Embryonic facial prominence (tissue), 1 donor: Measurements from ENCODE around the gene SEMA4F.

ENCODE experiments used
- DNase-seq: peaks from one replicate; pipeline ENCODE4 v3.0.0-alpha.2; 2016; ENCODE audit errors: extremely low spot score

SEMA4F gene

DNA sequence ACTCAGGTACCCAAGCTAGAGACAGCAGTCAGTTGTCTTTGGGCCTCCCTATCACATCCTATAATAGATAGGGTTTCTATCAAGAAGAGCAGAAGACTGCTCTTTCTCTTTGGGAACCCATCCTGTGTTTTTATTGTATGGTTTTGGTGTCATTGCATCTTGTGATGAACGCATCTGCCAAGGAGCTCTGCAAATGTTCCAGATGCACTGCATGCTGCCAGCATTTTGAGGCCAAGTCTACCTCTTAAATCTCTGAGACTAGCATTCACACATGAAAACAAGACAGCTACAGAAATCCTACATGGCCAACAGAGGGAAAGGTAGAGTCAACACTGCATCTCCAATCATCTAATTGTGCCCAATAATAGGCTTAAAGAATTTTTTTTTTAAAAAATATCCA lies 14.0 kb downstream of the SEMA4F start:
- no peak for DNase-seq

DNA sequence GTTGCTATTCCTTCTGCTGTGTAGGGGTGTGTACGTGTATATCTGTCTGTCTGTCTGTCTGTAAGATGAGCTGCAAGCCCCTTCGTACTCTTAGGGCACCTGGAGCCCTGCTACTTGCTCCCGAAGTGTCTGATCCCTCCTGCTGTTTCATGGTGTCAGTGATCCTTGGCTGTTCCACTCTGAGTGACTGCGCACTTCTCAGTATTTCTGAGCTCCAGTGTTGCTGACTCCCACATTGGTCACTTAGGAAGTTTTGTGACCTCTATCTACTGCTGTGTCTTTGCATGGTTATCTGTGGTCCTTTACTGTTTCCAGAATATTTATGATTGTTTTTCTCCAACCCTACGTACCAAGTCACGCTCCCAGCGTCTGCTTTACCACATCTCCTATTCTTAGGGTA lies 16.2 kb downstream of the SEMA4F start:
- DNase-seq: no peak

DNA sequence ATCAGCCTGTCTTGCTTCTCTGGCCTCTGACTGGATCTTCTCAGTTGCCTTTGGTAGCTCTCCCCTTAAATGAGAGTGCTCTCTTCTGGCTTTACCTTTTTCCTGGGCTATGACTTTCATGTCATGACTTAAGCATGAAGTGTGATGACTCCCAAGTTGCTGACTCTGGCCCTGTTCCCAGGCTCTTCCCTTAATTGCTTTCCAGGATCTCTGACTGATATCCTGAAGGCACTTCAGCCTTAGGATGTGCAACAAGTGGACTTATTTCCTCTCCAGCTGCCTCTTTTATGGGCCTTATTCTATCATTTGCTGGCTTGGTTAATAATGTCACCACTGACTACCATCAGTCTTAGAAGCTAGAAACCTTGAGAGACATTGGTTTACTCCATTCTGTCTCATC lies 17.4 kb downstream of the SEMA4F start:
- no peak for DNase-seq

DNA sequence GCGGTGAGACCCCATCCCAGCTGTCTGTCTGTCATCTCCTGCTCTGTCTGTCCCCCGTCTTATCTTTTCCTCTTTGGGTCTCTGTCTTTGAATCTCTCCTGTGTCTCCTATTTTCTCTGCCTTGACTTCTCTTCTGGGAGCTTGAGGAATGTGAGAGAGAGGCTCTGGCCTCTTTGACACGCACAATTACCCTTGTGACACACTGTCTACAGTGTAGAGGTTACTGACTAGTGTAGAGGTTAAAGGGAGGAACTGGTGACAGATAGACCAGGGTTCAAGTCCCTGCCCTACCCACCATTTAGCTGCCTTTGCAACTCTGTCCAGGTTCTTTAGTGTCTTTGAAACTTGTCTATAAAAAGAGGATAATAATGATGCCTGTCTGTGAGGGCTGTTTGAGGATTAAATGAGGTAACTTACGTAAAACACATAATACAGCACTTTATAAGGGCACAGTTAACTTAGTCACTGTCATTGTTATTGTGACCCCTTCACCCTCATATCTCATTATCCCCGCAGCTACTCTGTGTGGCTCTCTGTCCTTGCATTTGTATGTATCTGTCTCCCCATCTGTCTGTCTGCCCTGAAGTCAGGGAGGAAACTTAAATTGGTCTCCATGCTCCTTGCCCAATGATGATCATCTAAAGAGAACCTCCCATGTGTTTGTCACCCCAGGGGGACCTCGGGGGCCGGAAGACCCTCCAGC lies 19.9 kb downstream of the SEMA4F start:
- DNase-seq: no peak

DNA sequence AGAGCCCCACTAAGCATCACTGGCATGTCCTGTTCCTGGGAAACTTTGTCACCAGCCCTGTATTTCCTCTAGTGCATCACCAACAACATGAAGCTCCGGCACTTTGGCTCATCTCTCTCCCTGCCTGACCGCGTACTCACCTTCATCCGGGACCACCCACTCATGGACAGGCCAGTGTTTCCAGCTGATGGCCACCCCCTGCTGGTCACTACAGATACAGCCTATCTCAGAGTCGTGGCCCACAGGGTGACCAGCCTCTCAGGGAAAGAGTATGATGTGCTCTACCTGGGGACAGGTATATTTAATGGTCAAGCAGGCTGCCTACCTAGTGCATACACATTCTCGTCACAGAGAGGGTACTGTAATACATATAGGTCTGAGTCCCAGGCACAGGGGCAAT lies 21.0 kb downstream of the SEMA4F start:
- no peak for DNase-seq

DNA sequence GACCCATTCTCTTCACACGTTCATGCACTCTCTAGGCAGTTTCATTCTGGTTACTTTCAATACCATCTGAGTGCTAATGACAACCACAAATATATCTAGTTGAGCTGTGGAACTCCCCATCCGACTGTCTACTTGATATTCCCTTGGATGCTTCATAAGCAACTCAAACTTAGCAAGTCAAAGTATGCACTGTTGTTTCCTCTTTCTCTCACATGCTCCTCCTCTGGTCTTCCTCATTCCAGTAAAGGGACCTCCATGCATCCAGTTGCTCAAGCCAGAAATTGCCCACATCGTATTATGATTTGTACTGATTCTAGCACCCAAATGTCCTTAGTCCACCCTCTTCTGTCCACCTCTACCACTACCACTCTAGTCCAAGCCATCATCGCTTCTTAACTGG lies 22.3 kb downstream of the SEMA4F start:
- DNase-seq: no peak

DNA sequence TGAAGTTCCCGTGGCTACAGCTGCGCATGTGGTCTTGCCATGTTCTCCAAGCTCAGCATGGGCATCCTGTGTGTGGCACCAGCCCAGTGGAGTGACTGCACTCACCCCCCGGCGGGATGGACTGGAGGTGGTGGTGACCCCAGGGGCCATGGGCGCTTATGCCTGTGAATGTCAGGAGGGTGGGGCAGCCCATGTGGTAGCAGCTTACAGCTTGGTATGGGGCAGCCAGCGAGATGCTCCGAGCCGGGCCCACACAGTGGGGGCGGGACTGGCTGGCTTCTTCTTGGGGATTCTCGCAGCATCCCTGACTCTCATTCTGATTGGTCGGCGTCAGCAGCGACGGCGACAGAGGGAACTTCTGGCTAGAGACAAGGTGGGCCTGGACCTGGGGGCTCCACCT lies 25.6 kb downstream of the SEMA4F start:
- no peak for DNase-seq

DNA sequence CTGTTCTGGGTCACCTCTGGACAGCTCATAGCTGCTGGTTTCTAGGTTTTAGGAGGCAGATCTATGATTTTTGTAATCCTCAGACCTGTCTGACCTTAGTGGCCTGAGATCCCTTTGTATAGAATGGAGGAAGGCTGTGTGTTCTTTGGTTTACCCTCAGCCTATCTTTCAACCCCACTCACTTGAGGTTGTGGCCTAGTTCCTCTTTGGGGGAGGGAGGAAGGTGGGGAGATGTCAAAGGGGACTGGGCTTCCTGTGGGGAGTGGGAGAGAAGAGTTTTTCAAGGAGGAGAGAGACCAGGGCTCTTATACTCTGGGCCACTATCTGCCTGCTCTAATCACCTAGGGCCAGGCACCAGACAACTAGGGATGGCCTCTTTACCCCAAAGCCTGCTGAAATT lies 28.5 kb downstream of the SEMA4F start:
- no peak for DNase-seq

DNA sequence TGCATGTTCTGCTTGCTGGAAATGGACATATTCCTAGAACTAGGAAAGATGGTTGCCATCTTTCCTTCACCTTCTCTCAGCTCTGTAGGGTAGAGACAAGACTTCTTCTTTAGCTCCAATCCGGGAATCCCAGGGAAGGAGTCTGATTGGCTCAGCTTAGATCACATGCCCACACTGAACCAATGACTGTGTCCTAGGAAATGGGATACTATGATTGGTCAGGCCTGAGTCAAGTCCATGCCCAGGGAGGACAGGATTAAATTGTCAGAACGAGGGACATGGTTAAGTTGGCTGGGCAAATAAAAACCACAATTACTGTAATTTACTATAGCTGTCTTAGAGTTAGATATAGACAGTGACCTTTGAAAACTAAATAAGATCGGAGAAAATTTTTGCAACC lies 31.4 kb downstream of the SEMA4F start:
- DNase-seq: no peak

DNA sequence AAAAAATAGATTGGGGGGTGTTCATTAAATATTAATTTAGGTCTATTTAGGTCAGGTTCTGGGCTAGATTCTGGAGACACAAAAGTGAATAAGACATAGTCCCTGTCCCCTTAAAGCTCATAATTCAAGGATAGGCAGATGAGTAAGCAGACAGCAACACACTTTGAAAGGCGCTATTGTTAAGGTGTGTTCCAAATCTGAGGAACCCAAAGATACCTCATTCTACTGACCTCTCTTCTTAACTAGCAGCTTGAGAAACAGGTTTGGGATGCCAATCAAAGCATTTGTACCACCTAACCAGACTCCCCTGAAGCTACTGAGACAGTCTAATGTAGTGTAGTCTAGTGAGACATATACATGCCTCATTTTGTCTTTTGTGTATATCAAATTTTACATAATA lies 34.8 kb downstream of the SEMA4F start:
- DNase-seq: no peak

DNA sequence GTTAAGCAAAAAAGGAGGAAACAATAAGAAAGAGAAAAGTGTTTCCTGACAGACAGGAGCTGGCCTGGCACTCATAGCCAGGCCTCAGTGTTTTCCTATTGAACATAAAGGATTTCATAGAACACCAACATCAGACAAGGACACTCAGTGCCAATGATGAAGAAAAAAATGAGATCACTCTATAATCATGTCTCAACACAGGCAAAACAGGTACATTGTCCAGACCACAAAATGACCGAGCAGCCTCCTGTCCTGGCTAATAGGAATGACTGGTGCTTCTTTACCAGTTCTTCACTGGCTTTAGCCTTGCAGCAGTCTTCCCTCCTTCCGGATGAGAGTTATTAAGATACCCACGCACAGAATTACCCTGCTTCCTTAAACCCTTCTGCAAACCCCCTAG lies 35.6 kb downstream of the SEMA4F start:
- no peak for DNase-seq

DNA sequence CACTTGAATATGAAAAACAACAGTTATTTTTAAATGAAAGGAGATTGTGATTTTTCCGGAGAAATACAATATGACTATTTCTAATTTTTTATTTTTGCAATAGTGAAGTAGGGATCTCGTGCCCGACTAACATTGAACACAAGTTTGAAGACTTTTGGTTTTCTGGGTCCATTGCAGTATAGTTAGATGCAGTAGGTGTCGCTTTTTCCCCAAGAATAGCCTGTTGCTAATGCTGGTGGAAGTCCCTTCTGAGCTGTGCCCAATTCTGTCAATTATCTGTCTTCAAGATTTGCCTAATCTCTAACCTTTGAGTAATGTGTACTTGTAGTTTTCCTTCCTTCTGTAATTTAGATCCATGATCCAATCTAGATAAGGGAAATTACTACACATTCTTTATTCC lies 36.5 kb downstream of the SEMA4F start:
- peak; percentile 22 for DNase-seq

DNA sequence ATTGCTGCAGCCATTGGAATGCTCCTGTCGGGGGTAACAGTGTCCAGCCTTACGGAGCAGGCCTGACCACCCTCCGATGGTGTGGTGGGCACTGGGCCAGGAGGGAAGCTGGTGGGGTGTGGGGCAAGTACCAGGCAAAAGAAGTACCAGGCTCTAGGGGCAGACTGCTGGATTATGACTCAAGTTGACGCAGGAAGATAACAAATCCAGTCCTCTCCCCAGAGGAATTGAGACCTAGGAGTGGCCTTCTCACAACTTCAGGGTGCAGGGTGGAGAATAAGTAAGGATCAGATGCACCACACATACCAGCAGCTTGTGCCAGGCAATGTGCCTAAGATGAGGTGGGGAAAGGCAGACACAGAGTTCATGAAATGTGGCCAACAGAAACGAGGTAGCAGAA lies 37.9 kb downstream of the SEMA4F start:
- DNase-seq: no peak

DNA sequence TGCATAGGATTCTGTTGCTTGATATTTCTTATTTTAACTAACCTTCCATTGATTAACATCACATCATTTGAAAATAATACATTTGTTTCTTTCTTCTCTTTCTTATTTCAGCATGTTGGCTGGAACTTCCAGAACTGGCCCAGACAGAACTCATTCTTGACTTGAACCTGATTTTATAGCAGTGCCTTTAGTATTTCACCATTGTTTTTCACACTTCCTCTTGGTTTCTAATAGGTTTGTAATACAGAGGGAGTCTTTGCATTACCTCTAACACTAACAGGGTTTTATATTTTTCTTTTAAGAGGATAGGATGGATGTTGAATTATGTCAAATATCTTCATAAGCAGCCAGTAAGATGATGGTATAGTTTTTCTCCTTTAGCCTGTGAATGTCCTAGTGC lies 39.2 kb downstream of the SEMA4F start:
- no peak for DNase-seq

DNA sequence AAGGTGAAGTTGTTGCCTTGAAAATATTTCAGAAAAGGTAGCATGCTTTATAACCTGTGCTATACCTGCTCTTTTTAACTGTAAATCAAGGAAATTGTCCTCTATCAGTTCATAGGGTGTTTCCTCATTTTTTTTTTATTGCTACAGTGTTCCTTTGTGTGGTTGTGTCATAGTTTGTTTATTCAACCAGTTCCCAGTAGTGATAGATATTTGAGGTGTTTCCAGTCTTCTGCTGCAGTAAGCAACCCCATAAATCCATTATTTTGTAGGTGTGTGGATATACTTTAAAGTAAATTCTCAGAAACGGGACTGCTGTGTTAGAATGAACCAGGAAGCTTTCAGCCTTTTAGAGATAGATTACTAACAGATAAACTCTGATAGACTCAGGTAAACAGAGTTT lies 39.6 kb downstream of the SEMA4F start:
- DNase-seq: no peak

DNA sequence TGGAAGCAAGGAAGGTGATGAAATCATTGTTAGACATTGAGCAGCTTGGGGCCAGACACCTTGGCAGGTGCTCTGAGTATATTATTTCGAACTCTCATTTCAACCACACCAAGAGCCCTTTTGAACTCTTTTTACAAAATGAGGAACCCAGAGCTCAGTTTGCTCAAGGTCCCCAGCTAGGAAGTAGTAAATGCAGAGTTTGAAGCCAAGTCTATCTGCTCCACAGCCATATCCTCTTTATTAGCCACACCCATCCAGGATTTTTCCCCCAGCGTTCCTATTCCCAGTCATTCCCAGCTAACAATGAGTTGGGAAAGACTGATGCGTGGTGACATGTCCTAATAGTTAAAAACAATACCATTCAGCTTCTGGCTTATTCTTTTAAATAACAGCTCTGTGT lies 40.2 kb downstream of the SEMA4F start:
- no peak for DNase-seq

DNA sequence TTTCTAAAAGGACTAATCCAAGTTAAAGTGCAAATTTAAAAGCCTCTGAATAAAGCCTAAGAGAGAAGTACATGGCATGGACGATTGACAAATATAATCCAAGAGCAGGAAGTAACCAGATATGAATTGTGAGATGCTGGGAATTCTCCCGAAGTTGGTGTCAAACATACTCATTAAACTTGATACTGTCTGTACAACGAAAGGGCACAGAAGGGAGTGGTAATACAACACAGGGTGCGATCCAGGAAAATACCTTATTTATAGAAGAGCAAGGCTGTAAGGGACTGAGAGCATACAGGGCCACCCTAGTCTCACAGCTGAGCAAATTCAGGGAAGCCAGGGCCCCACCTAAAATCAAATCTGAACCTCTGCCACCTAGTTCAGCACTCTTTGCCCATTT lies 41.6 kb downstream of the SEMA4F start:
- DNase-seq: no peak

DNA sequence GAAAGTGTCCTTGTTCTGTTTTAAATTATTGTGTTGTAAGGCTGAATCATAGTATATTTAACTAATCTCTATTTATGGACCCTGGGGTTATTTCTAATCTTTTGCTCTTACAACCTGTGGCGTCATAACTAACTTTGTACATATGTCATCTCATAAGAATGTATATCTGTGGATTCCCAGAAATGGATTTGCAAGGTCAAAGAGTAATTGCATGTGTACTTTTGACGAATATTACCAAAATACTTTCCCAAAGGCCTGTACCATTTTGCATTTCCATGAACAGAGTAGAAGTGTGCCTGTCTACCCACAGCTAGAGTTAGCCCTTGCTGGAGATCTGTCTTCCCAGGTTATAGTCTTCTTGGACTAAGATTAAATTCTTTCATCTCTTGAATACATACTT lies 42.8 kb downstream of the SEMA4F start:
- DNase-seq: no peak

DNA sequence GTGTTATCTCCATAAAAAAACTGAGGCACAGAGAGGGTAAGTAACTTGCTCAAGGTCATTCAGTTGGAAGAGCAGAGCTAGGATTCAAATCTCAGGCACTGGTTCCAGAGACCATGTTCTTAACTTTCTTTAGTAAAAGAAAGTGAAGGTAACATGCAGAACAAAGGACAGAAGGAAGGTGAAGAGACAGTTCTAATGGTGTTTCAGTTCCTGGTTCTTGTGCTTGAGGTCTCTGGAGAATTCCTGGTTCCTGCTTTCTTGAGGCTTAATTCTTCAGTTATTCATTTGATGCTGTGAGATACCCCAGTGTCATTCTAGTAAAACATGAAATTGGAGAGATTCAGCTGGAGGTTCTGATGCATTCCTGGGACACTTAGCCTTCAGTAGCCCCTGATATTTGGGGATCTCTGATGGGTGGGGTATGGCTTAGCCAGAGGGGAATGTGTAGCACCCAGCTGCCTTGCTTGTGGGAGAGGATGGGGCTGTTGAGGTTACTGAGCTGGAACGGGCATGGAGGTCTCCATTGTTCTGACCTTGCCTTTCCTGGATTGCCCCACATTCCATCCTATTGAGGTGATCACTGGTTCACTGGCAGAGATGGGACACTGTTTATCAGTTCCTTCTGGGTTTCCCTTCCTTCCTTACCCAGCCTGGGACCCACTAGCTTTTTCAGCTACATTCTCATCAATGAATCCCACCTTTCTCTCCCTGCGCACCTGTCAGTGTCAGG lies 46.8 kb downstream of the SEMA4F start:
- no peak for DNase-seq

DNA sequence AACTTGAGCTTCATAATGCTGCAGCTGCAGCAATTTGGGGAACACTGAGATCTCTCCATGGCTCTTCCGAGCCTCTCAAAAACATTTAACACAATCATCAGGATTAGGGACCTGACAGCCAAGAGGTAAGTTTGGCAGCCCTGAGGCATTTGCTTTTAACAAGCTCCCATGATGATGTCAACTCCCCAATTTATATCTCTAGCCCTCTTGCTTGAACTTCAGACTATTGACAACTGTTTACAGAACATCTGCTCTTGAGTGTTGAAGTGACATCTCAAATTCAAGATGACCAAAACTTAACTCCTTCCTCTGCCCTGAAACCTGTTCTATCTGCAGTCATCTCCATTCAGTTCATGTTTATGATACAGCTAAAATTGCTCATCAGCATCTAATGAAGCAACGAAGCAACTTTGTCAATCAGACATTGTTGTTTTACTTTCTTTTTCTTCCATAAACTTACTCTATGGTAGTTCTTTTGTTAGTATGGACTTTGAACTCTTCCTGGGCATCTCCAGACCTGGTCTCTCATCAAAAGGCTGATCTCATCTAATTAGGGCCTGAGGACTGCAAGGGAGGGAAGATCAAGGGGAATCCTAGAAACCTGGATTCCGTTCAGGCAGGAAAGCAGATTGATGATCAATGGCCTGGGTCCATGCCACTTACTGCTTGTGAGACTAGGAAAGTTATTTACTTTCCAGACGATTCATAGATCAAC lies 48.1 kb downstream of the SEMA4F start:
- no peak for DNase-seq

DNA sequence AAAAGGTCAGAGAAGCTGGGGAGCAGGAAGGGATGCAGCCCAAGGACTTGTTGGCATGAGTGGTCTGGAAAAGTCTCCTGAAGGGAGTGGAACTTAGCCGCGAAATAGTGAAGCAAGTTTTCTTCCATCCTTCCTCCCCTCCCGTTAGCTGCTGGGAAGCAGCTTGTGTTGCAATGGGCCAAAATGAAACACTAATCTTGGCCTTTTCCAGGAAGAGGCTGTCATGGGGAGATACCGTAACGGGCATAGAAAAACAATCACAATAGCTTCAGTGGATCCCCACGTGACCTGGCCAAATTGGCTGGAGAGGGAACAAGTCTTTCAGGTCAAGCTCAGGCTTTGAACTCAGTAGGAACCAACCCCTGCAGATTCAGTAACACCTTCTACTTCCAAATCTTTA lies 49.3 kb downstream of the SEMA4F start:
- DNase-seq: no peak

DNA sequence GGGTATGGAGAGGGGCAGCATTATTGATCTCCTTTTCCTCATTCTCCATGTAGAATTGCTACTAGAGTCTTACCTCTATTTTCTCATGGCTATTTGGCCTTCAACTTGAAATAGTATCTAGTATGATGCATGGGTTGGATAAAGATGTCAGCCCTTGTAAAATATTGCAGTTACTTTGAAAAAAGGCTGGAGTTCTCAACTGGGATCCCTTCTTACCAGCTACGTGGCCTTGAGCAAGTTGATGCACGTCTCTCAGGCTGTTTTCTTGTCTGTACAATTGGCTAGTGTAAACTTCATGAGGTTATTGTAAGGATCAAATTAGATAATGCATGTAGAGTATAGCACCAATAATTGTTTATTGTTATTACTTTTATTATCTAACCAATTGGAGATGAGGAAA lies 50.2 kb downstream of the SEMA4F start:
- no peak for DNase-seq

DNA sequence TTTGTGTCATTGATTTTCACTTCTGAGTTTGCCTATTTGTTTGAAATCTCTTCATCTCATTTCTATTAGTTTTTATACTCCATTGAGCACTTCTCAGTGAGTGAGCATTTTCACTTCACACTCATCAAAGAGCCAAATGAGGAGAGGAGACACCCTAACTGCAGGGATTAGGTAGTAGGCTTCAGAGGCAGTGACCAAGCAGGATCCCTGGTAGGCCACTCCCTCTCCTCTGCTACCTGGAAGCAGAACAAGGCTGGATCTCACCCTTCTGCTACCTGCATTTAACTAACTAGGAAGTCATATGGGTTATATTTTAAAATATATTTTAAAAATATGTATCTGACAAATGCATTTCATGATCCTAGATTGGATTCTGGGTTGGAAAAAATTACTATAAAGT lies 52.7 kb downstream of the SEMA4F start:
- no peak for DNase-seq
